H1 (cell line): ENCODE data around the gene CEP70. TPM values are rescaled to one million over a fixed set of nuclear protein-coding genes. Genes with fewer than 3 reads are reported as not detected.

Source experiments
- CTCF ChIA-PET: fragments of 300-600 bp; sonication (Branson Sonifier 250); formaldehyde crosslinking; loops from one replicate; lab custom pipeline; 2021; ENCODE audit not compliant: partially characterized antibody; lab: Charles Lee
- POLR2A ChIA-PET: fragments of 300-600 bp; sonication (Branson Sonifier 250); formaldehyde crosslinking; loops from one replicate; lab custom pipeline; 2021; ENCODE audit warnings: inconsistent platforms; ENCODE audit not compliant: partially characterized antibody; lab: Charles Lee
- DNase-seq, 2 experiments: peaks; one replicate each; pipeline versions ENCODE4 v3.0.0 to v3.0.0-alpha.2; 2010 to 2022; ENCODE audit warnings: low spot score in 2 of 2, low read depth in 1 of 2, mixed read lengths in 1 of 2
- FAIRE-seq: peaks from 2 replicates; lab custom pipeline; 2011; peaks lifted over from hg19 to GRCh38; lab: Jason Lieb, UNC
- H2AFZ ChIP-seq: 2 replicates; pipeline ENCODE4 v1.8.1; 2012; ENCODE audit warnings: low read length, inconsistent platforms
- H2AK5ac ChIP-seq: 2 replicates; pipeline ENCODE4 v1.6.1; 2013; ENCODE audit warnings: low read depth, low read length
- H2BK120ac ChIP-seq: replicated peaks from 2 replicates; pipeline ENCODE3; 2013; ENCODE audit warnings: low read depth, low read length, inconsistent platforms
- H2BK12ac ChIP-seq: 2 replicates; pipeline ENCODE4 v1.6.1; 2013; ENCODE audit warnings: low read depth, low read length
- H2BK15ac ChIP-seq: 2 replicates; pipeline ENCODE4 v1.6.1; 2013; ENCODE audit warnings: low read length
- H2BK20ac ChIP-seq: 2 replicates; pipeline ENCODE4 v1.6.1; 2013; ENCODE audit warnings: low read length
- H2BK5ac ChIP-seq: 2 replicates; pipeline ENCODE4 v1.6.1; 2013; ENCODE audit warnings: low read depth, low read length
- H3K14ac ChIP-seq: 2 replicates; pipeline ENCODE4 v1.6.1; 2013; ENCODE audit warnings: inconsistent platforms; ENCODE audit not compliant: insufficient read length
- H3K18ac ChIP-seq: 2 replicates; pipeline ENCODE4 v1.6.1; 2013; ENCODE audit warnings: low read length; ENCODE audit errors: extremely low read depth
- H3K23ac ChIP-seq: 2 replicates; pipeline ENCODE4 v1.6.1; 2013; ENCODE audit warnings: inconsistent platforms; ENCODE audit not compliant: insufficient read length
- H3K23me2 ChIP-seq: 2 replicates; pipeline ENCODE4 v1.6.1; 2013; ENCODE audit warnings: low read depth, low read length
- H3K27ac ChIP-seq: 2 replicates; pipeline ENCODE4 v1.6.1; 2011; ENCODE audit warnings: low read depth, low read length, inconsistent platforms
- H3K27me3 ChIP-seq, 4 experiments: replicated peaks in 1 of 4; 1 replicate in 1 of 4; 2 replicates in 3 of 4; pipeline versions ENCODE4 v1.6.1 to v1.8.1; 2011 to 2013; ENCODE audit warnings: low read length in 3 of 4, mild to moderate bottlenecking in 3 of 4, inconsistent platforms in 2 of 4, mixed read lengths in 2 of 4, moderate library complexity in 1 of 4; ENCODE audit not compliant: control insufficient read depth in 3 of 4, insufficient read depth in 3 of 4; ENCODE audit errors: extremely low read depth in 1 of 4
- H3K36me3 ChIP-seq, 4 experiments: 2 replicates each; pipeline versions ENCODE4 v1.6.1 to v1.8.1; 2011 to 2013; ENCODE audit warnings: mild to moderate bottlenecking in 4 of 4, low read length in 3 of 4, moderate library complexity in 2 of 4, control low read depth in 1 of 4, inconsistent platforms in 1 of 4; ENCODE audit not compliant: insufficient read depth in 4 of 4, control insufficient read depth in 2 of 4
- H3K4ac ChIP-seq: replicated peaks from 2 replicates; pipeline ENCODE3; 2013; ENCODE audit warnings: low read length, low read depth, mixed read lengths, inconsistent platforms; ENCODE audit not compliant: insufficient read length
- H3K4me1 ChIP-seq, 4 experiments: replicated peaks in 1 of 4; 1 replicate in 1 of 4; 2 replicates in 3 of 4; pipeline versions ENCODE4 v1.6.1 to v1.8.1; 2011 to 2013; ENCODE audit warnings: low read length in 3 of 4, inconsistent platforms in 2 of 4, mixed read lengths in 1 of 4; ENCODE audit not compliant: insufficient read depth in 4 of 4, control insufficient read depth in 3 of 4
- H3K4me2 ChIP-seq, 2 experiments: 2 replicates each; pipeline versions ENCODE4 v1.6.1 to v1.8.1; 2011 to 2013; ENCODE audit warnings: low read depth in 2 of 2, low read length in 2 of 2, control low read depth in 1 of 2, inconsistent platforms in 1 of 2, mild to moderate bottlenecking in 1 of 2; ENCODE audit not compliant: insufficient read depth in 1 of 2
- H3K4me3 ChIP-seq, 4 experiments: fragments of 200-600, 300-600 bp in 1 of 4; sonication (generic), shearing (Covaris generic), sonication (Bioruptor Twin) in 1 of 4; 2 replicates each; pipeline versions ENCODE4 v1.5.1 to v1.8.1; 2011 to 2016; ENCODE audit warnings: low read length in 4 of 4, low read depth in 3 of 4, control low read depth in 2 of 4, inconsistent platforms in 2 of 4, mild to moderate bottlenecking in 2 of 4, mixed read lengths in 1 of 4, moderate library complexity in 1 of 4; ENCODE audit not compliant: insufficient read depth in 2 of 4; ENCODE audit errors: extremely low read depth in 1 of 4
- H3K56ac ChIP-seq: replicated peaks from 2 replicates; pipeline ENCODE3; 2013; ENCODE audit warnings: low read depth, mild to moderate bottlenecking, mixed read lengths, low read length, inconsistent platforms; ENCODE audit not compliant: insufficient read length
- H3K79me1 ChIP-seq: 2 replicates; pipeline ENCODE4 v1.6.1; 2013; ENCODE audit warnings: low read depth, low read length, control low read depth
- H3K79me2 ChIP-seq, 2 experiments: 2 replicates each; pipeline versions ENCODE4 v1.6.1 to v1.8.1; 2012 to 2013; ENCODE audit warnings: low read length in 2 of 2, mild to moderate bottlenecking in 2 of 2, inconsistent platforms in 1 of 2; ENCODE audit not compliant: insufficient read depth in 2 of 2, control insufficient read depth in 1 of 2
- H3K9ac ChIP-seq, 4 experiments: replicated peaks in 1 of 4; 1 replicate in 1 of 4; 2 replicates in 3 of 4; pipeline versions ENCODE4 v1.6.1 to v1.8.1; 2011 to 2013; ENCODE audit warnings: low read depth in 3 of 4, low read length in 3 of 4, control low read depth in 2 of 4, mild to moderate bottlenecking in 2 of 4, moderate library complexity in 2 of 4, inconsistent platforms in 1 of 4; ENCODE audit errors: extremely low read depth in 1 of 4
- H3K9me3 ChIP-seq, 2 experiments: 2 replicates each; pipeline versions ENCODE4 v1.6.1 to v1.8.1; 2012 to 2013; ENCODE audit warnings: mild to moderate bottlenecking in 2 of 2, moderate library complexity in 2 of 2, control low read depth in 1 of 2, inconsistent platforms in 1 of 2, low read depth in 1 of 2, low read length in 1 of 2, mixed read lengths in 1 of 2; ENCODE audit not compliant: insufficient read depth in 2 of 2
- H4K20me1 ChIP-seq, 2 experiments: replicated peaks in 1 of 2; 2 replicates each; pipeline versions ENCODE3 to v1.8.1; 2011 to 2013; ENCODE audit warnings: inconsistent platforms in 2 of 2, low read length in 2 of 2, mild to moderate bottlenecking in 1 of 2; ENCODE audit not compliant: insufficient read depth in 2 of 2, control insufficient read depth in 1 of 2
- H4K5ac ChIP-seq: 2 replicates; pipeline ENCODE4 v1.6.1; 2013; ENCODE audit warnings: low read length, low read depth, mixed read lengths, inconsistent platforms; ENCODE audit not compliant: insufficient read length
- H4K8ac ChIP-seq: 2 replicates; pipeline ENCODE4 v1.8.0; 2013; ENCODE audit warnings: mild to moderate bottlenecking, moderate library complexity, low read length, inconsistent platforms; ENCODE audit not compliant: insufficient read depth; ENCODE audit errors: extremely low read depth
- H4K91ac ChIP-seq: replicated peaks from 2 replicates; pipeline ENCODE3; 2013; ENCODE audit warnings: low read length, mixed read lengths, inconsistent platforms; ENCODE audit not compliant: insufficient read length
- BACH1 ChIP-seq: IDR thresholded peaks from 2 replicates; pipeline ENCODE4 v1.6.1; 2012; ENCODE audit warnings: low read length, improper control_type of control experiment
- CREB1 ChIP-seq: IDR thresholded peaks from 2 replicates; pipeline ENCODE4 v1.6.1; 2012; ENCODE audit warnings: inconsistent platforms
- EZH2 ChIP-seq: fragments of 200-600 bp; sonication (generic); IDR thresholded peaks from 2 replicates; pipeline ENCODE4 v1.7.1; 2012; ENCODE audit warnings: low read depth, mild to moderate bottlenecking, moderate library complexity, low read length, inconsistent platforms; ENCODE audit not compliant: severe bottlenecking
- FOSL1 ChIP-seq: IDR thresholded peaks from 2 replicates; pipeline ENCODE4 v1.6.1; 2011; ENCODE audit warnings: mild to moderate bottlenecking, low read depth, low read length, moderate library complexity; ENCODE audit not compliant: insufficient read depth
- JUND ChIP-seq: IDR thresholded peaks from 2 replicates; pipeline ENCODE4 v1.6.1; 2011; ENCODE audit warnings: mild to moderate bottlenecking, improper control_type of control experiment, low read length
- KDM4A ChIP-seq: IDR thresholded peaks from one replicate; pipeline ENCODE4 v1.7.1; 2012; ENCODE audit warnings: low read depth, mild to moderate bottlenecking, moderate library complexity, low read length, inconsistent platforms; ENCODE audit not compliant: severe bottlenecking
- MAFK ChIP-seq: IDR thresholded peaks from 2 replicates; pipeline ENCODE4 v1.6.1; 2012; ENCODE audit warnings: low read depth, mild to moderate bottlenecking, improper control_type of control experiment, low read length
- NANOG ChIP-seq: IDR thresholded peaks from 2 replicates; pipeline ENCODE4 v1.6.1; 2011; ENCODE audit warnings: low read length, low read depth, mild to moderate bottlenecking, inconsistent platforms; ENCODE audit not compliant: insufficient read depth, poor library complexity, severe bottlenecking
- NRF1 ChIP-seq: IDR thresholded peaks from 2 replicates; pipeline ENCODE4 v1.6.1; 2011; ENCODE audit warnings: mild to moderate bottlenecking, low read depth, low read length, improper control_type of control experiment
- PHF8 ChIP-seq: fragments of 200-600 bp; sonication (generic); conservative IDR thresholded peaks from 2 replicates; pipeline ENCODE4 v1.7.1; 2012; ENCODE audit warnings: low read depth, mild to moderate bottlenecking, inconsistent platforms, low read length, moderate library complexity
- SUZ12 ChIP-seq: fragments of 200-600 bp; sonication (generic); IDR thresholded peaks from 2 replicates; pipeline ENCODE4 v1.6.1; 2012; ENCODE audit warnings: mild to moderate bottlenecking, inconsistent platforms, low read length, moderate library complexity, mixed read lengths
- TCF12 ChIP-seq: IDR thresholded peaks from 2 replicates; pipeline ENCODE4 v1.6.1; 2011; ENCODE audit warnings: low read depth, mild to moderate bottlenecking, low read length
- ZNF274 ChIP-seq: IDR thresholded peaks from 2 replicates; pipeline ENCODE4 v1.7.0; 2012; ENCODE audit warnings: low read length, borderline replicate concordance; ENCODE audit errors: extremely low read depth
- WGBS, 2 experiments: shearing (Covaris generic) in 1 of 2; methylation state at CpG; one replicate each; pipeline versions ENCODE4 v1.1.6 to v1.1.7; 2013 to 2015; ENCODE audit warnings: low lambda C conversion rate in 2 of 2, mixed read lengths in 2 of 2, inconsistent platforms in 1 of 2, low coverage in 1 of 2, missing lambda C conversion rate in 1 of 2; ENCODE audit not compliant: insufficient replicate concordance in 2 of 2, insufficient coverage in 1 of 2, insufficient read length in 1 of 2; ENCODE audit errors: extremely low coverage in 1 of 2, missing lambda C conversion rate in 1 of 2; 5-methylcytosine and 5-hydroxymethylcytosine counted together
- polyA plus RNA-seq, 7 experiments: library from polyadenylated mRNA; depleted of rRNA in 3 of 7; stranded (reverse) in 5 of 7; unstranded in 2 of 7; fragments of >200 nt in 5 of 7; fragments of 200-250 nt in 2 of 7; gene quantifications; 1 replicate in 5 of 7; 2 replicates in 1 of 7; 4 replicates in 1 of 7; pipeline versions ENCODE4 v1.2.1 to v1.2.3, GENCODE V29; 2011 to 2013; ENCODE audit warnings: missing spikeins in 2 of 7, mixed read lengths in 2 of 7
- total RNA-seq: library from RNA; stranded (reverse); fragmentation: NEBNext Ultra II Directional; extraction: Animal tissue kit (Norgen Biotek cat#: 25700); gene quantifications from 2 replicates; pipeline ENCODE4 v1.2.1, GENCODE V29; 2021

The CEP70 gene
- total and polyA plus RNA-seq, 2 of the 8 experiments (the other 6 are each of a cell fraction or from before 2014, with no cell fraction given): 3.9 to 26.2 TPM

DNA sequence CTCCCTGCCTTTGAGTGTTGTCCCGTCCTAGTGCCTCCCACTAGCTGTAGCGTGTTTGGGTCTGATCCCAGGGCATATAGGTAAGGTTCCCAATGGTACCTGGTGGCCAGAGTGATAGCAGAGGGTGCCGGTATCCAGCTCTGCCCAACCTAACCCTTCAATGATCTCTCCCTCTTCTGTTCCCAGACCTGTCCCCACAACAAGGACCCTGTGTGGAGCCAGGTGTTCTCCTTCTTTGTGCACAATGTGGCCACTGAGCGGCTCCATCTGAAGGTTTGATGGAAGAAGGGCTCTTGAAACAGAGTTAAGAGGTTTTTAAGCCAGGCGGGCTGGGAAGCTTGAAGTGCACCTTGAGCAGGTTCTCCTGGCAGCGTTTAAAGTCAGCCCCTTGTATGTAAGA, 124.2 kb downstream of the CEP70 start:
- no peaks in the 10 kb centered on the region for H4K20me1 ChIP-seq
- H3K27me3 ChIP-seq: peaks cover 0 to 1% (median 0%) of the 10 kb centered on the region in 4 experiments; a peak in 1 of 7 replicates
- H4K8ac ChIP-seq: no peak overlapping the region
- WGBS, 2 experiments: 86% methylated on average over 6 of the region's 6 CpGs; no CpG with 5 or more reads in 1 of the 2 experiments
- H3K9me3 ChIP-seq: no peaks in the 10 kb centered on the region
- CTCF ChIA-PET: interaction anchor here (0.6 to 4.0 kb wide), 9 partner anchors 7 to 481 kb away, joined by 3 to 10 read pairs (median 4); no protein-coding TSS in a partner anchor
- no peak overlapping the region for H4K91ac ChIP-seq
- FAIRE-seq (no peak), DNase-seq (peak in 1 of 2 experiments; percentile 27)
- H4K5ac ChIP-seq: no peak overlapping the region
- no peaks in the 10 kb centered on the region for H3K23me2 ChIP-seq
- H2AK5ac ChIP-seq: no peak overlapping the region
- H2BK15ac ChIP-seq: no peak overlapping the region
- no peak overlapping the region for H2BK20ac ChIP-seq
- POLR2A ChIA-PET: interaction anchor here (0.6 to 0.9 kb wide), 2 partner anchors 10 to 457 kb away, joined by 3 read pairs; no protein-coding TSS in a partner anchor
- H2AFZ ChIP-seq: no peak overlapping the region
- no peak overlapping the region for H3K56ac ChIP-seq
- no peak overlapping the region for H3K27ac ChIP-seq
- H3K4me3 ChIP-seq: no peak overlapping the region
- H2BK12ac ChIP-seq: no peak overlapping the region
- H3K18ac ChIP-seq: no peak overlapping the region
- H3K79me1 ChIP-seq: no peaks in the 10 kb centered on the region
- no peaks in the 10 kb centered on the region for H3K79me2 ChIP-seq
- no peak overlapping the region for H2BK120ac ChIP-seq
- no peak overlapping the region for H3K14ac ChIP-seq
- no peak overlapping the region for H3K9ac ChIP-seq
- H3K4ac ChIP-seq: no peak overlapping the region
- no peak overlapping the region for H2BK5ac ChIP-seq
- peaks cover 0 to 3% (median 0%) of the 10 kb centered on the region in 4 experiments; a peak in 4 of 7 replicates for H3K4me1 ChIP-seq
- no peak overlapping the region for H3K4me2 ChIP-seq
- H3K23ac ChIP-seq: no peak overlapping the region
- H3K36me3 ChIP-seq: no peaks in the 10 kb centered on the region; a peak in 3 of 8 replicates
- TF ChIP-seq ZNF274: no peak
- TF ChIP-seq PHF8: no peak
- TF ChIP-seq KDM4A: no peak
- no peak for TF ChIP-seq EZH2
- no peak for TF ChIP-seq TCF12
- TF ChIP-seq CREB1: no peak
- TF ChIP-seq SUZ12: no peak
- no peak for TF ChIP-seq NRF1
- no peak for TF ChIP-seq FOSL1
- no peak for TF ChIP-seq JUND
- TF ChIP-seq MAFK: no peak
- no peak for TF ChIP-seq NANOG
- TF ChIP-seq BACH1: no peak
